HepG2 (cell line): Measurements from ENCODE around the gene ANTXR1. TPM values are rescaled to one million over a fixed set of nuclear protein-coding genes. Genes with fewer than 3 reads are reported as not detected.

ENCODE experiments used
- ATAC-seq: fragments of 200-7000 bp; cut with Tn5 transposase; 3 replicates; pipeline ENCODE4 v1.9.1; 2020; ENCODE audit warnings: mild to moderate bottlenecking, moderate library complexity
- BruUV-seq: library from RNA; stranded (reverse); fragments of 400-500 nt; replicated peaks from 2 replicates; lab custom pipeline; 2021; lab: Mats Ljungman, UMichigan
- CTCF ChIA-PET: fragments of 300-600 bp; formaldehyde crosslinking; extraction: SDS; loops from one replicate; lab custom pipeline; 2021; ENCODE audit warnings: low total read pairs, inconsistent platforms, low intra/inter-chr PET ratio; lab: Yijun Ruan, JAX
- POLR2A ChIA-PET: fragments of 350-600 bp; sonication (Branson Sonifier 250); formaldehyde crosslinking; loops from one replicate; lab custom pipeline; 2020; ENCODE audit warnings: antibody characterized with exemption, inconsistent platforms; lab: Yijun Ruan, JAX
- DNase-seq: peaks from one replicate; pipeline ENCODE4 v3.0.0-alpha.2; 2015; ENCODE audit warnings: low spot score
- FAIRE-seq: peaks from 3 replicates; lab custom pipeline; 2011; peaks lifted over from hg19 to GRCh38; lab: Jason Lieb, UNC
- H2AFZ ChIP-seq: one replicate; pipeline ENCODE4 v1.6.1; 2011; ENCODE audit warnings: low read length, inconsistent platforms
- H3K27ac ChIP-seq: fragments of 300-600 bp; 3 replicates; pipeline ENCODE4 v1.8.0; 2011; ENCODE audit warnings: mixed run types, mild to moderate bottlenecking, mixed read lengths, low read length, inconsistent platforms; ENCODE audit not compliant: insufficient read depth; ENCODE audit errors: extremely low read length
- H3K27me3 ChIP-seq, 2 experiments: fragments of 200-600 bp in 1 of 2; 2 replicates in 1 of 2; 3 replicates in 1 of 2; pipeline versions ENCODE4 v1.6.0 to v1.8.0; 2011; ENCODE audit warnings: low read length in 2 of 2, mild to moderate bottlenecking in 2 of 2, moderate library complexity in 2 of 2, inconsistent platforms in 1 of 2; ENCODE audit not compliant: insufficient read depth in 2 of 2, control insufficient read depth in 1 of 2
- H3K36me3 ChIP-seq, 2 experiments: fragments of 200-600 bp in 1 of 2; replicated peaks in 1 of 2; 2 replicates in 1 of 2; 3 replicates in 1 of 2; pipeline versions ENCODE4 v1.5.1 to v1.8.0; 2011; ENCODE audit warnings: low read length in 2 of 2, inconsistent platforms in 1 of 2; ENCODE audit not compliant: insufficient read depth in 2 of 2, control insufficient read depth in 1 of 2
- H3K4me1 ChIP-seq: 2 replicates; pipeline ENCODE4 v1.5.1; 2012; ENCODE audit warnings: low read length, inconsistent platforms; ENCODE audit not compliant: insufficient read depth
- H3K4me2 ChIP-seq: 2 replicates; pipeline ENCODE4 v1.6.0; 2011; ENCODE audit warnings: low read depth, low read length, inconsistent platforms
- H3K4me3 ChIP-seq, 3 experiments: fragments of 200-600 bp in 1 of 3; sonication (generic), shearing (Covaris generic) in 1 of 3; replicated peaks in 1 of 3; 2 replicates each; pipeline ENCODE4 v1.5.1; 2011 to 2016; ENCODE audit warnings: low read length in 3 of 3, inconsistent platforms in 2 of 3, low read depth in 2 of 3, mild to moderate bottlenecking in 2 of 3, control low read depth in 1 of 3, mixed read lengths in 1 of 3; ENCODE audit not compliant: insufficient read depth in 1 of 3
- H3K79me2 ChIP-seq: one replicate; pipeline ENCODE4 v1.6.1; 2011; ENCODE audit warnings: low read length, inconsistent platforms; ENCODE audit not compliant: insufficient read depth
- H3K9ac ChIP-seq: 2 replicates; pipeline ENCODE4 v1.6.0; 2011; ENCODE audit warnings: mild to moderate bottlenecking, low read depth, low read length, inconsistent platforms; ENCODE audit not compliant: insufficient read depth
- H3K9me3 ChIP-seq: 2 replicates; pipeline ENCODE4 v1.5.1; 2012; ENCODE audit warnings: mild to moderate bottlenecking, low read length
- H4K20me1 ChIP-seq: 2 replicates; pipeline ENCODE4 v1.6.0; 2011; ENCODE audit warnings: inconsistent platforms, mild to moderate bottlenecking, low read length, moderate library complexity; ENCODE audit not compliant: insufficient read depth
- ARNT2 ChIP-seq: sonication (generic); formaldehyde crosslinking; IDR thresholded peaks from 2 replicates; pipeline ENCODE4 v1.8.0; 2022; ENCODE audit warnings: mild to moderate bottlenecking, low read depth, missing genetic modification reagents, moderate library complexity
- FOXP1 ChIP-seq, 2 experiments: fragments of 450-650 bp in 1 of 2; IDR thresholded peaks; 2 replicates each; pipeline ENCODE4 v1.6.1; 2017 to 2018; ENCODE audit warnings: antibody characterized with exemption in 1 of 2
- GATAD1 ChIP-seq: IDR thresholded peaks from 2 replicates; pipeline ENCODE4 v1.6.1; 2016; ENCODE audit warnings: missing genetic modification reagents, missing compliant biosample characterization
- HIVEP1 ChIP-seq: sonication (generic); formaldehyde crosslinking; IDR thresholded peaks from 2 replicates; pipeline ENCODE4 v1.4.0; 2020; ENCODE audit warnings: mild to moderate bottlenecking, missing genetic modification reagents
- KLF6 ChIP-seq: IDR thresholded peaks from 2 replicates; pipeline ENCODE4 v1.8.0; 2016; ENCODE audit warnings: missing biosample characterization, missing genetic modification reagents
- NR1H2 ChIP-seq: sonication (generic); formaldehyde crosslinking; IDR thresholded peaks from 2 replicates; pipeline ENCODE4 v1.8.1; 2022; ENCODE audit warnings: low read depth, missing genetic modification reagents, borderline replicate concordance
- TAF1 ChIP-seq: sonication (generic); formaldehyde crosslinking; IDR thresholded peaks from 2 replicates; pipeline ENCODE4 v1.4.0; 2020; ENCODE audit warnings: missing genetic modification reagents
- TP53 ChIP-seq: sonication (generic); formaldehyde crosslinking; conservative IDR thresholded peaks from 2 replicates; pipeline ENCODE4 v1.4.0; 2020; ENCODE audit warnings: missing genetic modification reagents
- U2AF1 ChIP-seq: fragments of 200-400 bp; formaldehyde crosslinking; optimal IDR thresholded peaks from 2 replicates; pipeline ENCODE3; 2017; ENCODE audit warnings: mild to moderate bottlenecking, low read depth, low read length
- ZNF138 ChIP-seq: sonication (generic); formaldehyde crosslinking; IDR thresholded peaks from 2 replicates; pipeline ENCODE4 v1.5.0; 2020; ENCODE audit warnings: mild to moderate bottlenecking, low read depth, missing genetic modification reagents
- ZNF256 ChIP-seq: sonication (generic); formaldehyde crosslinking; conservative IDR thresholded peaks from 2 replicates; pipeline ENCODE4 v1.4.0; 2020; ENCODE audit warnings: missing genetic modification reagents
- ZNF570 ChIP-seq: sonication (generic); formaldehyde crosslinking; IDR thresholded peaks from 2 replicates; pipeline ENCODE4 v1.4.0; 2020; ENCODE audit warnings: mild to moderate bottlenecking, missing genetic modification reagents, borderline replicate concordance
- ZNF597 ChIP-seq: sonication (generic); formaldehyde crosslinking; IDR thresholded peaks from 2 replicates; pipeline ENCODE4 v1.5.0; 2020; ENCODE audit warnings: missing genetic modification reagents
- WGBS: methylation state at CpG from one replicate; pipeline ENCODE4 v1.1.6; 2017; ENCODE audit warnings: low lambda C conversion rate; 5-methylcytosine and 5-hydroxymethylcytosine counted together
- in situ Hi-C: cut with HindIII; loops from 2 replicates; pipeline ENCODE4 v1.10.0; 2017; ENCODE audit warnings: low pct_unique_long_range_greater_than_20kb; ENCODE audit not compliant: extremely low pct_ligation_motif_present
- intact Hi-C: fragments of 100-400 bp; cut with micrococcal nuclease; formaldehyde crosslinking; loops from one replicate; pipeline ENCODE4 v1.10.0; 2022; ENCODE audit not compliant: unreplicated experiment
- polyA plus RNA-seq, 8 experiments: library from polyadenylated mRNA; depleted of rRNA in 3 of 8; stranded (reverse) in 7 of 8; unstranded in 1 of 8; fragments of >200 nt; fragmentation: Illumina TruSeq in 4 of 8; extraction: Trizol in 4 of 8; gene quantifications; 2 replicates each; pipeline versions ENCODE4 v1.2.1 to v1.2.3, GENCODE V29; 2011 to 2016; ENCODE audit warnings: low read depth in 4 of 8, missing spikeins in 1 of 8, mixed read lengths in 1 of 8; ENCODE audit not compliant: insufficient read depth in 1 of 8
- total RNA-seq, 5 experiments: library from RNA; depleted of rRNA; stranded (reverse); fragments of >200 nt; fragmentation: Illumina TruSeq; extraction: Trizol; gene quantifications; 2 replicates each; pipeline ENCODE4 v1.2.3, GENCODE V29; 2016; ENCODE audit warnings: low read depth in 1 of 5
- TF ChIP-seq, protein P1 (sequence below): sonication (generic); formaldehyde crosslinking; IDR thresholded peaks from 2 replicates; pipeline ENCODE4 v1.4.0; 2020; ENCODE audit warnings: missing genetic modification reagents, borderline replicate concordance
- TF ChIP-seq, protein P2 (sequence below): sonication (generic); formaldehyde crosslinking; IDR thresholded peaks from 2 replicates; pipeline ENCODE4 v1.4.0; 2020; ENCODE audit warnings: missing genetic modification reagents, mild to moderate bottlenecking, borderline replicate concordance
- TF ChIP-seq, protein P3 (sequence below): fragments of 450-650 bp; IDR thresholded peaks from 2 replicates; pipeline ENCODE4 v1.6.1; 2016

The ANTXR1 gene
- total and polyA plus RNA-seq, 2 of the 13 experiments (the other 11 are each of a cell fraction or from before 2014, with no cell fraction given), result 4.5 to 12.7 TPM

DNA sequence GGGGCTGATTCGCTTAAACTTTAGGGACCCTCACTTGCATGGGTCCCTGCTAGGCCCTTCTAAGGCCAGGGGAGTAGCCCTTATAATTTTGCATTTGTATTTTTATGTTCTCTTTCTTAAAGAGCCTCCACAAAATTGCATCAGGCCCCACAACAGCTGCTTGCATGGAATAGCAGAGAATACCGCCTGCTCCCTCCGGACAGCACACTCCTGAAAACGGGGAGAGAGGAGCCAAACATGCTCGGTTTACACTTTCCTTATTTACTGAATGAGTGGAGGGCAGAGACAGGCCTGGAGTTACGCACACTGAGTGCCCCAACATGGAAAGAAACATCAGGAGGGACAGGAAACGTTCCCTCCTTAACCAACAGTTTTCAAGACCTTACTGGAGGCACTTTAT, 132.2 kb downstream of the ANTXR1 start (continued):
- no peak for TF ChIP-seq ZNF597 (CRISPR knock-in tag)
- TF ChIP-seq HIVEP1, result no peak
- TF ChIP-seq U2AF1, result no peak

GRCh38 chr2:69147841-69148533, 135.0 kb downstream of the ANTXR1 start:
- CTCF ChIA-PET, result no interaction called here
- WGBS, result 79% methylated on average over 13 of the region's 13 CpGs
- Histone ChIP-seq H3K79me2 (no peaks in the 10 kb centered on the region), H2AFZ (no peak overlapping the region), H3K27ac (no peak overlapping the region), H3K4me1 (no peaks in the 10 kb centered on the region), H3K36me3 (no peaks in the 10 kb centered on the region; a peak in 2 of 5 replicates), H4K20me1 (no peaks in the 10 kb centered on the region), H3K4me3 (no peak overlapping the region), H3K9ac (no peak overlapping the region), H3K4me2 (no peak overlapping the region), H3K27me3 (no peaks in the 10 kb centered on the region), H3K9me3 (no peaks in the 10 kb centered on the region)
- ATAC-seq (no peak), FAIRE-seq (no peak), DNase-seq (no peak)
- in situ Hi-C loops (no loop called here), intact Hi-C loops (no loop called here)
- TF ChIP-seq, protein P1, sequence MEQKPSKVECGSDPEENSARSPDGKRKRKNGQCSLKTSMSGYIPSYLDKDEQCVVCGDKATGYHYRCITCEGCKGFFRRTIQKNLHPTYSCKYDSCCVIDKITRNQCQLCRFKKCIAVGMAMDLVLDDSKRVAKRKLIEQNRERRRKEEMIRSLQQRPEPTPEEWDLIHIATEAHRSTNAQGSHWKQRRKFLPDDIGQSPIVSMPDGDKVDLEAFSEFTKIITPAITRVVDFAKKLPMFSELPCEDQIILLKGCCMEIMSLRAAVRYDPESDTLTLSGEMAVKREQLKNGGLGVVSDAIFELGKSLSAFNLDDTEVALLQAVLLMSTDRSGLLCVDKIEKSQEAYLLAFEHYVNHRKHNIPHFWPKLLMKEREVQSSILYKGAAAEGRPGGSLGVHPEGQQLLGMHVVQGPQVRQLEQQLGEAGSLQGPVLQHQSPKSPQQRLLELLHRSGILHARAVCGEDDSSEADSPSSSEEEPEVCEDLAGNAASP (CRISPR knock-in tag), result no peak
- TF ChIP-seq, protein P2, sequence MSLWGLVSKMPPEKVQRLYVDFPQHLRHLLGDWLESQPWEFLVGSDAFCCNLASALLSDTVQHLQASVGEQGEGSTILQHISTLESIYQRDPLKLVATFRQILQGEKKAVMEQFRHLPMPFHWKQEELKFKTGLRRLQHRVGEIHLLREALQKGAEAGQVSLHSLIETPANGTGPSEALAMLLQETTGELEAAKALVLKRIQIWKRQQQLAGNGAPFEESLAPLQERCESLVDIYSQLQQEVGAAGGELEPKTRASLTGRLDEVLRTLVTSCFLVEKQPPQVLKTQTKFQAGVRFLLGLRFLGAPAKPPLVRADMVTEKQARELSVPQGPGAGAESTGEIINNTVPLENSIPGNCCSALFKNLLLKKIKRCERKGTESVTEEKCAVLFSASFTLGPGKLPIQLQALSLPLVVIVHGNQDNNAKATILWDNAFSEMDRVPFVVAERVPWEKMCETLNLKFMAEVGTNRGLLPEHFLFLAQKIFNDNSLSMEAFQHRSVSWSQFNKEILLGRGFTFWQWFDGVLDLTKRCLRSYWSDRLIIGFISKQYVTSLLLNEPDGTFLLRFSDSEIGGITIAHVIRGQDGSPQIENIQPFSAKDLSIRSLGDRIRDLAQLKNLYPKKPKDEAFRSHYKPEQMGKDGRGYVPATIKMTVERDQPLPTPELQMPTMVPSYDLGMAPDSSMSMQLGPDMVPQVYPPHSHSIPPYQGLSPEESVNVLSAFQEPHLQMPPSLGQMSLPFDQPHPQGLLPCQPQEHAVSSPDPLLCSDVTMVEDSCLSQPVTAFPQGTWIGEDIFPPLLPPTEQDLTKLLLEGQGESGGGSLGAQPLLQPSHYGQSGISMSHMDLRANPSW (CRISPR knock-in tag), result no peak
- TF ChIP-seq KLF6 (CRISPR knock-in tag) (no peak), ZNF256 (no peak), GATAD1 (no peak), TAF1 (CRISPR knock-in tag) (no peak), ARNT2 (CRISPR knock-in tag) (no peak), ZNF570 (CRISPR knock-in tag) (no peak), NR1H2 (no peak), TP53 (no peak), ZNF138 (CRISPR knock-in tag) (no peak), FOXP1 (IDR thresholded peaks at IDR 0.05) (no peak), FOXP1 (CRISPR knock-in tag; IDR thresholded peaks at IDR 0.05) (no peak)
- TF ChIP-seq, protein P3, sequence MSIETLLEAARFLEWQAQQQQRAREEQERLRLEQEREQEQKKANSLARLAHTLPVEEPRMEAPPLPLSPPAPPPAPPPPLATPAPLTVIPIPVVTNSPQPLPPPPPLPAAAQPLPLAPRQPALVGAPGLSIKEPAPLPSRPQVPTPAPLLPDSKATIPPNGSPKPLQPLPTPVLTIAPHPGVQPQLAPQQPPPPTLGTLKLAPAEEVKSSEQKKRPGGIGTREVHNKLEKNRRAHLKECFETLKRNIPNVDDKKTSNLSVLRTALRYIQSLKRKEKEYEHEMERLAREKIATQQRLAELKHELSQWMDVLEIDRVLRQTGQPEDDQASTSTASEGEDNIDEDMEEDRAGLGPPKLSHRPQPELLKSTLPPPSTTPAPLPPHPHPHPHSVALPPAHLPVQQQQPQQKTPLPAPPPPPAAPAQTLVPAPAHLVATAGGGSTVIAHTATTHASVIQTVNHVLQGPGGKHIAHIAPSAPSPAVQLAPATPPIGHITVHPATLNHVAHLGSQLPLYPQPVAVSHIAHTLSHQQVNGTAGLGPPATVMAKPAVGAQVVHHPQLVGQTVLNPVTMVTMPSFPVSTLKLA, result no peak
- no TSS peak for BruUV-seq
- POLR2A ChIA-PET, result no interaction called here
